Tibial nerve (tissue), 4 donors: ENCODE results near the gene GOLGA6L2. TPM values are rescaled to one million over a fixed set of nuclear protein-coding genes. Genes with fewer than 3 reads are reported as not detected.

Experiments used
- DNase-seq, 2 donors: peaks; one replicate each; pipeline ENCODE4 v3.0.0-alpha.2; 2019; ENCODE audit warnings: low spot score in 2 of 2
- H3K27ac ChIP-seq, 4 donors: fragments of 200-600 bp; sonication (generic) in 3 of 4; one replicate each; pipeline ENCODE4 v1.5.1; 2017 to 2019; ENCODE audit warnings: mild to moderate bottlenecking in 1 of 4
- H3K27me3 ChIP-seq, 2 donors: fragments of 200-600 bp; sonication (generic) in 1 of 2; one replicate each; pipeline versions ENCODE4 v1.5.1 to v1.6.0; 2017 to 2019
- H3K36me3 ChIP-seq, 3 donors: fragments of 200-600 bp; sonication (generic); one replicate each; pipeline ENCODE4 v1.5.1; 2018 to 2019
- H3K4me1 ChIP-seq, 4 donors: fragments of 200-600 bp; sonication (generic) in 3 of 4; one replicate each; pipeline ENCODE4 v1.5.1; 2017 to 2019
- H3K4me3 ChIP-seq, 4 donors: fragments of 200-600 bp; sonication (generic) in 3 of 4; one replicate each; pipeline ENCODE4 v1.5.1; 2017 to 2019; ENCODE audit warnings: mild to moderate bottlenecking in 1 of 4, moderate library complexity in 1 of 4
- H3K9me3 ChIP-seq, 4 donors: fragments of 200-600 bp; sonication (generic) in 3 of 4; one replicate each; pipeline ENCODE4 v1.5.1; 2017 to 2019
- EP300 ChIP-seq, 2 donors: sonication (generic); formaldehyde crosslinking; IDR thresholded peaks; one replicate each; pipeline ENCODE4 v1.6.1; 2017; ENCODE audit warnings: antibody characterized with exemption in 2 of 2, mild to moderate bottlenecking in 1 of 2
- POLR2A ChIP-seq, 2 donors: fragments of 450-650 bp; IDR thresholded peaks; one replicate each; pipeline ENCODE4 v1.6.1; 2017; ENCODE audit warnings: antibody characterized with exemption in 2 of 2, mild to moderate bottlenecking in 2 of 2, moderate library complexity in 2 of 2
- WGBS, 2 donors: methylation state at CpG; one replicate each; pipeline ENCODE4 v1.1.5; 2018; 5-methylcytosine and 5-hydroxymethylcytosine counted together
- total RNA-seq, 4 donors: library from RNA; depleted of rRNA; stranded (reverse); fragments of >200 nt; gene quantifications; one replicate each; pipeline ENCODE4 v1.1.0, GENCODE V29; 2016
- TF ChIP-seq, protein P1 (sequence below), 5 experiments: fragments of 200-600 bp in 3 of 5; fragments of 450-650 bp in 2 of 5; sonication (generic) in 3 of 5; IDR thresholded peaks; one replicate each; pipeline ENCODE4 v1.5.1; 2016 to 2019; ENCODE audit warnings: antibody characterized with exemption in 5 of 5, mild to moderate bottlenecking in 3 of 5, moderate library complexity in 2 of 5

Gene GOLGA6L2
- total RNA-seq, 4 donors from 2014 or later: not detected

DNA sequence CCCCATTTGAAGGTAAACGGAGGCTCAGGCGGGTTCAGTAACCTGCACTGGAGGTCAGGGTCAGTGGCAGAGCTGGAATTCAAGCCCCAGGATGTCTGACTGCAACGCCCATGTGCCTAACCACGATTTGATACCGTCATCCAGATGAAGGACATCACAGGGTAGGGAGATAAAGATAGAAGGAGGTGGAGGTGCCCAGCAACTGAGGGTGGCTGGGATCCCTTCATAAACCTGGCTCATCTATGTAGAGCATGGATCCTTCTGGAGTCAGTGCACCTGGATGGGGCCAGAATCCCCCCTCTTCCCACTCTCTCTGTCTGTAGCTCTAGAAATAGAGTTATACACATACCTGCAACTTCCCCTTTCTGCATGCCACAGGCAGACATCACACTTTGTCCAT is 51.2 kb downstream of the GOLGA6L2 start:
- Histone ChIP-seq H3K27ac (no peak overlapping the region), H3K9me3 (no peaks in the 10 kb centered on the region), H3K4me3 (no peak overlapping the region), H3K27me3 (no peaks in the 10 kb centered on the region), H3K36me3 (no peaks in the 10 kb centered on the region), H3K4me1 (no peaks in the 10 kb centered on the region)
- WGBS, 2 donors: 73 to 80% methylated on average over 5 of the region's 5 CpGs
- no peak for DNase-seq
- TF ChIP-seq EP300 (IDR thresholded peaks at IDR 0.05) (no peak), POLR2A (IDR thresholded peaks at IDR 0.05) (no peak)
- TF ChIP-seq, protein P1, sequence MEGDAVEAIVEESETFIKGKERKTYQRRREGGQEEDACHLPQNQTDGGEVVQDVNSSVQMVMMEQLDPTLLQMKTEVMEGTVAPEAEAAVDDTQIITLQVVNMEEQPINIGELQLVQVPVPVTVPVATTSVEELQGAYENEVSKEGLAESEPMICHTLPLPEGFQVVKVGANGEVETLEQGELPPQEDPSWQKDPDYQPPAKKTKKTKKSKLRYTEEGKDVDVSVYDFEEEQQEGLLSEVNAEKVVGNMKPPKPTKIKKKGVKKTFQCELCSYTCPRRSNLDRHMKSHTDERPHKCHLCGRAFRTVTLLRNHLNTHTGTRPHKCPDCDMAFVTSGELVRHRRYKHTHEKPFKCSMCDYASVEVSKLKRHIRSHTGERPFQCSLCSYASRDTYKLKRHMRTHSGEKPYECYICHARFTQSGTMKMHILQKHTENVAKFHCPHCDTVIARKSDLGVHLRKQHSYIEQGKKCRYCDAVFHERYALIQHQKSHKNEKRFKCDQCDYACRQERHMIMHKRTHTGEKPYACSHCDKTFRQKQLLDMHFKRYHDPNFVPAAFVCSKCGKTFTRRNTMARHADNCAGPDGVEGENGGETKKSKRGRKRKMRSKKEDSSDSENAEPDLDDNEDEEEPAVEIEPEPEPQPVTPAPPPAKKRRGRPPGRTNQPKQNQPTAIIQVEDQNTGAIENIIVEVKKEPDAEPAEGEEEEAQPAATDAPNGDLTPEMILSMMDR (IDR thresholded peaks at IDR 0.05): no peak

DNA sequence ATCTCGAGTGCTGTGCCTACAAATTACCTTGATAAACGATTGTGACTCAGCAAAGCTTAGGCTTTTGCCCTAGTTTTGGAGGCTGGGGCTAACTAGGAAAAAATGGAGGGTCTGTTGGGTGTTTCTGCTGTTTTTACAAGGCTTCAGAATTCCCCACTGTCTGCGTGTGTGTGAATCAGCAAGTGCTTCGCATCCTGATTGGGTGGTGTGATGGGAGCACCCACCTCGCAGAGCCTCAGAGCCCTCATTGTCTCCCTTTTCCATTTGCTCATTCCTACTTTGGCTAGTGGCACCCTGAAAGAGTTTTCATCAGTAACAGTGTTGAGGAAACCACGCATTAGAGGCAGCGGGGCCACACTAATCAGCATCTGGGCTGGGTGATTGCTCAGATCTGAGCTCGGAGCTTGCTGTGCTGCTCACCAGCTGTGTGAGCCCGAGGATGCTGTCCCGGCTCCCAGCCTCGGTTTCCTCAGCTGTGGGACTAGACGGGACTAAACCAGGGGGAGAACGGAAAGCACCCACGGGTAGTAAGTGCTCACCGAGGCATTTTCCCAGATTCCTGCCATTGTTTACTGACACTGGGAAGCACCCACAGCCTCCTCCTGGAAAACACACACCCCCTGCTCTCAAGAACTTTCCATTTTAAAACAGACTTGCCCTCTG is 51.9 kb downstream of the GOLGA6L2 start:
- no peaks in the 10 kb centered on the region for H3K4me1 ChIP-seq
- H3K4me3 ChIP-seq: no peak overlapping the region
- no peak overlapping the region for H3K27ac ChIP-seq
- 65 to 72% methylated on average over 15 of the region's 15 CpGs for WGBS, 2 donors
- no peaks in the 10 kb centered on the region for H3K36me3 ChIP-seq
- no peaks in the 10 kb centered on the region for H3K27me3 ChIP-seq
- DNase-seq: no peak
- TF ChIP-seq, protein P1 (IDR thresholded peaks at IDR 0.05): no peak
- no peak for TF ChIP-seq EP300 (IDR thresholded peaks at IDR 0.05)
- no peak for TF ChIP-seq POLR2A (IDR thresholded peaks at IDR 0.05)
- H3K9me3 ChIP-seq: no peaks in the 10 kb centered on the region

Other genes starting within 250 kb of the GOLGA6L2 start
- gene GOLGA6L26, start 113.0 kb downstream of the GOLGA6L2 start, total RNA-seq: not detected
- gene GOLGA8S, start 92.5 kb downstream of the GOLGA6L2 start, total RNA-seq: under 1 TPM in 2 of 4 donors, not detected in 2; 0.63 to 0.66 TPM
- gene MKRN3, start 118.4 kb upstream of the GOLGA6L2 start, total RNA-seq: 1 to 10 TPM in 2 of 4 donors, not detected in 2; 1.0 to 2.8 TPM
- gene MAGEL2, start 200.6 kb upstream of the GOLGA6L2 start, total RNA-seq: under 1 TPM in 3 of 4 donors, not detected in 1; 0.20 to 0.60 (median 0.22) TPM
- gene NDN, start 240.1 kb upstream of the GOLGA6L2 start, total RNA-seq: 100 to 1,000 TPM in 3 of 4 donors, 10 to 100 TPM in 1; 71.7 to 147 (median 107) TPM